Measurements from ENCODE around the gene TSR3. TPM values are rescaled to one million over a fixed set of nuclear protein-coding genes. Genes with fewer than 3 reads are reported as not detected.

The TSR3 gene
- total and polyA plus RNA-seq, 2 of the 13 experiments (the other 11 are each of a cell fraction or from before 2014, with no cell fraction given) = 24.2 to 51.0 TPM

DNA sequence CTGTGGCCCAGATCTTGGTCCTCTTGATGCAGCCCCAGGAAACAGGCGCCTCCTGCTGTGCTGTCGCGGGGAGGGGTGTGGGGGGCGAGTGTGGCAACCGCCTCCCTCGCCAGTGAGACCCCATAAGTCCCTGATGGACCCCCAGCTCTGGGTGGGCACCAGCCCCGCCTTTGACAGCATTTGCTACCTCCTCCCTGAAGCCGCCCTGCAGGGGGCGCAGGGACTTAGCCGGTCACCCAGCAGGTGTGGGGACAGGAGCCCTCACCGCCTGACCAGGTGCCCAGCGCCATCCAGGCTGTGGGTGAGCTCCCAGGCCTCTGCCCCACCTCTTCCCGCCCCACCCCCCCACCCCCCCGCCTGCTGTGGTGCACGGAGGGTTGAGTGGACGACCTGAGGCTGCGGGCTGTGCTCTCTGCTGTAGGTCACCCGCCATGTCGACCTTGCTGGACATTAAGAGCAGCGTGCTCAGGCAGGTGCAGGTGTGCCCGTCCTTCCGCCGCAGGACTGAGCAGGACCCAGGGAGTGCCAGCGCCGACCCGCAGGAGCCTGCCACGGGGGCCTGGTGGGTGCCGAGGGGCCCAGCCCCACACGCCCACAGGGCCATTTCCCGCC is 13.5 kb downstream of the TSR3 start:
- WGBS (ENCODE audit: low lambda C conversion rate) = 17% methylated on average over 9 of the region's 30 CpGs
- no peak overlapping the region for H3K27ac ChIP-seq (ENCODE audit: extremely low read length, insufficient read depth, low read length)
- ChIA-PET POLR2A (no interaction called here), CTCF (ENCODE audit: low intra/inter-chr PET ratio, low total read pairs) (interaction anchor here (1.1 kb wide), 1 partner anchor 76 kb away, joined by 4 read pairs; the partner anchor contains the start of gene UNKL)
- DNase-seq (ENCODE audit: low spot score) (peak; percentile 51), ATAC-seq (peak; percentile 28), FAIRE-seq (no peak)
- H3K4me2 ChIP-seq (ENCODE audit: low read depth, low read length) = peak overlapping the region; percentile 23; the same call in 1 of the 2 replicates
- no peak overlapping the region for H3K4me3 ChIP-seq (replicated peaks in 1 of 3; ENCODE audit: insufficient read depth in 1 of 3, low read depth in 2 of 3, low read length in 3 of 3)
- no peaks in the 10 kb centered on the region for H3K79me2 ChIP-seq (ENCODE audit: insufficient read depth, low read length)
- no peaks in the 10 kb centered on the region for H3K9me3 ChIP-seq (ENCODE audit: low read length)
- H4K20me1 ChIP-seq (ENCODE audit: insufficient read depth, low read length) = 0 out of 2 replicates have a peak, but pooled peaks cover 3% of the 10 kb centered on the region
- H3K27me3 ChIP-seq (ENCODE audit: control insufficient read depth in 1 of 2, insufficient read depth in 2 of 2, low read length in 2 of 2) = peaks cover 14 to 64% of the 10 kb centered on the region in 2 experiments; a peak in 4 of 5 replicates
- peaks cover 14% of the 10 kb centered on the region for H3K4me1 ChIP-seq (ENCODE audit: insufficient read depth, low read length)
- BruUV-seq (replicated peaks) = no TSS peak
- H3K9ac ChIP-seq (ENCODE audit: insufficient read depth, low read depth, low read length) = no peak overlapping the region
- intact Hi-C loops (cut with micrococcal nuclease; ENCODE audit: unreplicated experiment) = no loop called here
- H3K36me3 ChIP-seq (replicated peaks in 1 of 2; ENCODE audit: control insufficient read depth in 1 of 2, insufficient read depth in 2 of 2, low read length in 2 of 2) = no peaks in the 10 kb centered on the region
- in situ Hi-C loops (cut with HindIII; ENCODE audit: extremely low pct_ligation_motif_present, low pct_unique_long_range_greater_than_20kb) = no loop called here
- H2AFZ ChIP-seq (ENCODE audit: low read length) = no peak overlapping the region
- TF ChIP-seq NPAS2 (CRISPR knock-in tag; IDR thresholded peaks at IDR 0.05; ENCODE audit: borderline replicate concordance) = no peak
- TF ChIP-seq, protein P1, sequence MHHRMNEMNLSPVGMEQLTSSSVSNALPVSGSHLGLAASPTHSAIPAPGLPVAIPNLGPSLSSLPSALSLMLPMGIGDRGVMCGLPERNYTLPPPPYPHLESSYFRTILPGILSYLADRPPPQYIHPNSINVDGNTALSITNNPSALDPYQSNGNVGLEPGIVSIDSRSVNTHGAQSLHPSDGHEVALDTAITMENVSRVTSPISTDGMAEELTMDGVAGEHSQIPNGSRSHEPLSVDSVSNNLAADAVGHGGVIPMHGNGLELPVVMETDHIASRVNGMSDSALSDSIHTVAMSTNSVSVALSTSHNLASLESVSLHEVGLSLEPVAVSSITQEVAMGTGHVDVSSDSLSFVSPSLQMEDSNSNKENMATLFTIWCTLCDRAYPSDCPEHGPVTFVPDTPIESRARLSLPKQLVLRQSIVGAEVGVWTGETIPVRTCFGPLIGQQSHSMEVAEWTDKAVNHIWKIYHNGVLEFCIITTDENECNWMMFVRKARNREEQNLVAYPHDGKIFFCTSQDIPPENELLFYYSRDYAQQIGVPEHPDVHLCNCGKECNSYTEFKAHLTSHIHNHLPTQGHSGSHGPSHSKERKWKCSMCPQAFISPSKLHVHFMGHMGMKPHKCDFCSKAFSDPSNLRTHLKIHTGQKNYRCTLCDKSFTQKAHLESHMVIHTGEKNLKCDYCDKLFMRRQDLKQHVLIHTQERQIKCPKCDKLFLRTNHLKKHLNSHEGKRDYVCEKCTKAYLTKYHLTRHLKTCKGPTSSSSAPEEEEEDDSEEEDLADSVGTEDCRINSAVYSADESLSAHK (CRISPR knock-in tag; IDR thresholded peaks at IDR 0.05; ENCODE audit: borderline replicate concordance) = no peak
- no peak for TF ChIP-seq ZFP36 (IDR thresholded peaks at IDR 0.05; ENCODE audit: borderline replicate concordance, low read depth, low read length, partially characterized antibody)
- TF ChIP-seq, protein P2, sequence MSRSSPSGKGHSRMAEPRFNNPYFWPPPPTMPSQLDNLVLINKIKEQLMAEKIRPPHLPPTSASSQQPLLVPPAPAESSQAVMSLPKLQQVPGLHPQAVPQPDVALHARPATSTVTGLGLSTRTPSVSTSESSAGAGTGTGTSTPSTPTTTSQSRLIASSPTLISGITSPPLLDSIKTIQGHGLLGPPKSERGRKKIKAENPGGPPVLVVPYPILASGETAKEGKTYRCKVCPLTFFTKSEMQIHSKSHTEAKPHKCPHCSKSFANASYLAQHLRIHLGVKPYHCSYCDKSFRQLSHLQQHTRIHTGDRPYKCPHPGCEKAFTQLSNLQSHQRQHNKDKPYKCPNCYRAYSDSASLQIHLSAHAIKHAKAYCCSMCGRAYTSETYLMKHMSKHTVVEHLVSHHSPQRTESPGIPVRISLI (CRISPR knock-in tag; IDR thresholded peaks at IDR 0.05; ENCODE audit: borderline replicate concordance) = no peak
- TF ChIP-seq ZEB1 (IDR thresholded peaks at IDR 0.05; ENCODE audit: insufficient replicate concordance, low read depth) = peak; percentile 56
- TF ChIP-seq, protein P3, sequence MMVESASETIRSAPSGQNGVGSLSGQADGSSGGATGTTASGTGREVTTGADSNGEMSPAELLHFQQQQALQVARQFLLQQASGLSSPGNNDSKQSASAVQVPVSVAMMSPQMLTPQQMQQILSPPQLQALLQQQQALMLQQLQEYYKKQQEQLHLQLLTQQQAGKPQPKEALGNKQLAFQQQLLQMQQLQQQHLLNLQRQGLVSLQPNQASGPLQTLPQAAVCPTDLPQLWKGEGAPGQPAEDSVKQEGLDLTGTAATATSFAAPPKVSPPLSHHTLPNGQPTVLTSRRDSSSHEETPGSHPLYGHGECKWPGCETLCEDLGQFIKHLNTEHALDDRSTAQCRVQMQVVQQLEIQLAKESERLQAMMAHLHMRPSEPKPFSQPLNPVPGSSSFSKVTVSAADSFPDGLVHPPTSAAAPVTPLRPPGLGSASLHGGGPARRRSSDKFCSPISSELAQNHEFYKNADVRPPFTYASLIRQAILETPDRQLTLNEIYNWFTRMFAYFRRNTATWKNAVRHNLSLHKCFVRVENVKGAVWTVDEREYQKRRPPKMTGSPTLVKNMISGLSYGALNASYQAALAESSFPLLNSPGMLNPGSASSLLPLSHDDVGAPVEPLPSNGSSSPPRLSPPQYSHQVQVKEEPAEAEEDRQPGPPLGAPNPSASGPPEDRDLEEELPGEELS (CRISPR knock-in tag; IDR thresholded peaks at IDR 0.05) = no peak
- TF ChIP-seq SRY (CRISPR knock-in tag; IDR thresholded peaks at IDR 0.05) = no peak
- 0 out of 2 replicates have a peak, but pooled peaks have one; percentile 32 for TF ChIP-seq MYC (CRISPR knock-in tag; IDR thresholded peaks at IDR 0.05; ENCODE audit: borderline replicate concordance)
- no peak for TF ChIP-seq ZNF234 (CRISPR knock-in tag; conservative IDR thresholded peaks at IDR 0.05)
- TF ChIP-seq, protein P4, sequence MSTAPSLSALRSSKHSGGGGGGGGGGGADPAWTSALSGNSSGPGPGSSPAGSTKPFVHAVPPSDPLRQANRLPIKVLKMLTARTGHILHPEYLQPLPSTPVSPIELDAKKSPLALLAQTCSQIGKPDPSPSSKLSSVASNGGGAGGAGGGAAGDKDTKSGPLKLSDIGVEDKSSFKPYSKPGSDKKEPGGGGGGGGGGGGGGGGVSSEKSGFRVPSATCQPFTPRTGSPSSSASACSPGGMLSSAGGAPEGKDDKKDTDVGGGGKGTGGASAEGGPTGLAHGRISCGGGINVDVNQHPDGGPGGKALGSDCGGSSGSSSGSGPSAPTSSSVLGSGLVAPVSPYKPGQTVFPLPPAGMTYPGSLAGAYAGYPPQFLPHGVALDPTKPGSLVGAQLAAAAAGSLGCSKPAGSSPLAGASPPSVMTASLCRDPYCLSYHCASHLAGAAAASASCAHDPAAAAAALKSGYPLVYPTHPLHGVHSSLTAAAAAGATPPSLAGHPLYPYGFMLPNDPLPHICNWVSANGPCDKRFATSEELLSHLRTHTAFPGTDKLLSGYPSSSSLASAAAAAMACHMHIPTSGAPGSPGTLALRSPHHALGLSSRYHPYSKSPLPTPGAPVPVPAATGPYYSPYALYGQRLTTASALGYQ (CRISPR knock-in tag; IDR thresholded peaks at IDR 0.05) = no peak
- TF ChIP-seq HNRNPK (IDR thresholded peaks at IDR 0.05; ENCODE audit: low read depth, low read length, poor library complexity, severe bottlenecking) = peak; percentile 71
- peak; percentile 78 for TF ChIP-seq HNRNPL (IDR thresholded peaks at IDR 0.05; ENCODE audit: low read depth, low read length)
- no peak for TF ChIP-seq CC2D1A (CRISPR knock-in tag; IDR thresholded peaks at IDR 0.05)
- TF ChIP-seq ZBTB7B (CRISPR knock-in tag; IDR thresholded peaks at IDR 0.05) = peak; percentile 75
- 0 out of 2 replicates have a peak, but pooled peaks have one; percentile 24 for TF ChIP-seq SAP130 (CRISPR knock-in tag; IDR thresholded peaks at IDR 0.05; ENCODE audit: low read depth)
- TF ChIP-seq HNRNPLL (IDR thresholded peaks at IDR 0.05; ENCODE audit: low read depth, low read length, poor library complexity, severe bottlenecking) = no peak
